CD14-positive monocyte (primary cell): ENCODE data around the gene GREB1L. TPM values are rescaled to one million over a fixed set of nuclear protein-coding genes. Genes with fewer than 3 reads are reported as not detected.

Experiments used
- DNase-seq, 3 donors: peaks; one replicate each; pipeline ENCODE4 v3.0.0-alpha.2; 2011 to 2022
- H2AFZ ChIP-seq: 2 replicates; pipeline ENCODE4 v1.6.0; 2012; ENCODE audit warnings: mild to moderate bottlenecking, low read depth, low read length, inconsistent platforms; ENCODE audit not compliant: insufficient read depth, poor library complexity, severe bottlenecking
- H3K27ac ChIP-seq, 2 donors: 1 replicate in 1 of 2; 2 replicates in 1 of 2; pipeline ENCODE4 v1.5.1; 2012 to 2013; ENCODE audit warnings: low read length in 2 of 2, control low read depth in 1 of 2, inconsistent platforms in 1 of 2, low read depth in 1 of 2, mild to moderate bottlenecking in 1 of 2
- H3K27me3 ChIP-seq, 2 donors: one replicate each; pipeline versions ENCODE4 v1.6.0 to v1.6.1; 2011 to 2013; ENCODE audit warnings: low read length in 2 of 2; ENCODE audit not compliant: control insufficient read depth in 2 of 2, insufficient read depth in 2 of 2
- H3K36me3 ChIP-seq, 2 donors: replicated peaks in 1 of 2; 1 replicate in 1 of 2; 2 replicates in 1 of 2; pipeline versions ENCODE4 v1.5.1 to v1.6.1; 2012 to 2013; ENCODE audit warnings: low read length in 2 of 2, control low read depth in 1 of 2, inconsistent platforms in 1 of 2, mild to moderate bottlenecking in 1 of 2; ENCODE audit not compliant: insufficient read depth in 2 of 2, control insufficient read depth in 1 of 2
- H3K4me1 ChIP-seq, 2 donors: 1 replicate in 1 of 2; 2 replicates in 1 of 2; pipeline versions ENCODE4 v1.5.1 to v1.6.1; 2012 to 2013; ENCODE audit warnings: low read length in 2 of 2, control low read depth in 1 of 2, inconsistent platforms in 1 of 2, mild to moderate bottlenecking in 1 of 2, moderate library complexity in 1 of 2; ENCODE audit not compliant: insufficient read depth in 2 of 2, control insufficient read depth in 1 of 2
- H3K4me2 ChIP-seq: replicated peaks from 2 replicates; pipeline ENCODE3; 2012; ENCODE audit warnings: low read length, moderate library complexity, mild to moderate bottlenecking; ENCODE audit not compliant: poor library complexity, severe bottlenecking; ENCODE audit errors: extremely low read depth
- H3K4me3 ChIP-seq, 3 experiments: fragments of 200-600 bp in 1 of 3; sonication (generic) in 1 of 3; replicated peaks in 1 of 3; 1 replicate in 2 of 3; 2 replicates in 1 of 3; pipeline ENCODE4 v1.5.1; 2011 to 2013; ENCODE audit warnings: low read length in 3 of 3, mild to moderate bottlenecking in 3 of 3, control low read depth in 2 of 3, low read depth in 2 of 3, inconsistent platforms in 1 of 3, moderate library complexity in 1 of 3
- H3K79me2 ChIP-seq: 2 replicates; pipeline ENCODE4 v1.6.0; 2012; ENCODE audit warnings: mild to moderate bottlenecking, control low read depth, inconsistent platforms, low read length, moderate library complexity; ENCODE audit not compliant: insufficient read depth
- H3K9ac ChIP-seq: 2 replicates; pipeline ENCODE4 v1.6.0; 2017; ENCODE audit warnings: low read length, mild to moderate bottlenecking; ENCODE audit not compliant: insufficient read depth, poor library complexity, severe bottlenecking
- H3K9me3 ChIP-seq, 2 donors: replicated peaks in 1 of 2; 1 replicate in 1 of 2; 2 replicates in 1 of 2; pipeline versions ENCODE4 v1.5.1 to v1.6.1; 2012 to 2013; ENCODE audit warnings: low read length in 2 of 2, control low read depth in 1 of 2; ENCODE audit not compliant: control insufficient read depth in 1 of 2, insufficient read depth in 1 of 2
- H4K20me1 ChIP-seq: 2 replicates; pipeline ENCODE4 v1.6.0; 2012; ENCODE audit warnings: mild to moderate bottlenecking, low read length, control low read depth, moderate library complexity; ENCODE audit not compliant: insufficient read depth
- H3K27ac Mint-ChIP-seq, 7 donors: one replicate each; pipeline ENCODE4 v1.8.0; 2020; ENCODE audit warnings: mild to moderate bottlenecking in 7 of 7, mixed read lengths in 7 of 7, moderate library complexity in 6 of 7, inconsistent platforms in 2 of 7
- H3K27me3 Mint-ChIP-seq, 3 donors: one replicate each; pipeline ENCODE4 v1.8.0; 2021 to 2022; ENCODE audit warnings: low read depth in 3 of 3, mild to moderate bottlenecking in 3 of 3, mixed read lengths in 3 of 3, moderate library complexity in 3 of 3, inconsistent platforms in 1 of 3
- H3K36me3 Mint-ChIP-seq, 2 donors: one replicate each; pipeline ENCODE4 v1.8.0; 2020; ENCODE audit warnings: mixed read lengths in 2 of 2, inconsistent platforms in 1 of 2, mild to moderate bottlenecking in 1 of 2
- H3K4me1 Mint-ChIP-seq: one replicate; pipeline ENCODE4 v1.8.0; 2020; ENCODE audit warnings: mild to moderate bottlenecking, mixed read lengths
- H3K4me3 Mint-ChIP-seq, 2 donors: one replicate each; pipeline ENCODE4 v1.8.0; 2020; ENCODE audit warnings: mild to moderate bottlenecking in 2 of 2, mixed read lengths in 2 of 2, moderate library complexity in 1 of 2
- H3K9me3 Mint-ChIP-seq, 7 donors: one replicate each; pipeline ENCODE4 v1.8.0; 2020 to 2022; ENCODE audit warnings: mixed read lengths in 7 of 7, mild to moderate bottlenecking in 6 of 7, moderate library complexity in 6 of 7, inconsistent platforms in 2 of 7
- WGBS: methylation state at CpG from one replicate; pipeline ENCODE4 v1.1.5; 2013; ENCODE audit warnings: missing lambda C conversion rate; ENCODE audit not compliant: insufficient coverage; 5-methylcytosine and 5-hydroxymethylcytosine counted together
- intact Hi-C, 2 donors: fragments of 100-400 bp; cut with micrococcal nuclease; formaldehyde crosslinking; loops; one replicate each; pipeline versions ENCODE4 v1.15.0 to v1.15.1; 2023
- polyA plus RNA-seq, 3 donors: library from polyadenylated mRNA; depleted of rRNA in 1 of 3; unstranded in 2 of 3; stranded (reverse) in 1 of 3; fragments of 300-500 nt in 2 of 3; fragments of >200 nt in 1 of 3; fragmentation: Illumina TruSeq in 2 of 3; gene quantifications; 1 replicate in 2 of 3; 2 replicates in 1 of 3; pipeline ENCODE4 v1.2.3, GENCODE V29; 2012 to 2021
- TF ChIP-seq, protein P1 (sequence below): fragments of 200-600 bp; IDR thresholded peaks from one replicate; pipeline ENCODE4 v1.8.0; 2022; ENCODE audit warnings: antibody characterized with exemption, mild to moderate bottlenecking

GREB1L gene
- polyA plus RNA-seq, 3 donors, result 0.02 to 0.03 TPM; not detected in 1

DNA sequence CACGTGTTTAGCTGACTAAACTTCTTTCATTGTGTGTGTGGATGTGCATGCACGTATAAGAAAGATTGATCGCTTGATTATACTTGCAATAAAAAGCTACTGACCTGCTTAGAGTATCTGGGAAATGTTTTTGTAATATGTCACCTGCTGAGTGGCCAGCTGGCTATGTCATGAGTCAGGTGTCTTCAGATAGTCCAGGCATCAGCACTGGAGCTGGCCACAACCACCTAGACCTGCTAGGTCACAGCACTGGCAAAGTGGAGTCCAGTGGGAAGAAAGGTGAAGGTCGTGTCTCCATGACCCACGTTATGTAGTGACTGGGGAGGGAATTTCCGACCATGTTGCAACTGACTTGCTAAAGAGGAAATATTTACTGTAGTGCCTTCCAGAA, 211.5 kb downstream of the GREB1L start:
- H3K4me1 Mint-ChIP-seq, result peaks cover 14% of the 10 kb centered on the region
- H2AFZ ChIP-seq, result no peak overlapping the region

DNA sequence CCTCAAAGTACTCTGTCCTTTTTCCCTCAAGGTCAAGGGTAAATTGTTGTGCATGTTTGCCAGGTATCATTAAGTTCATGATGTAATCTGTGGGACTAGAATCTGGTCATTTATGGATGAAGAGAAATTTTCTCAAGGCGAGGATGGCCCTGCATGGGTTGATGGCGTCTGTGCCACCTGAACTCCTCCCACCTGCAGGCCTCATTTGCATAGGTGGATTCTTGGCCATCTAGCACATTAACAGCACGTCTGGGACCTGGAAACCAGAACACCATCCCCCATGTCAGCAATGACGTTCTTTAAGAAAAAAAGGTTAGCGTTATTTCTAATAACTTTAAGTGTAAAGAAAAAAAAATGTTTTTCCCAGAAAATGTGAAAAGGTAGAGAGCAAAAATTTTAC, 212.7 kb downstream of the GREB1L start:
- H3K27ac Mint-ChIP-seq, result no peak overlapping the region
- H3K4me3 ChIP-seq, result no peak overlapping the region
- intact Hi-C loops, result no loop called here
- no peaks in the 10 kb centered on the region for H4K20me1 ChIP-seq
- no peaks in the 10 kb centered on the region for H3K27me3 ChIP-seq
- H2AFZ ChIP-seq, result no peak overlapping the region
- no peaks in the 10 kb centered on the region for H3K9me3 ChIP-seq
- H3K4me1 ChIP-seq, result peaks cover 0 to 3% of the 10 kb centered on the region in 2 donors
- DNase-seq, result no peak
- no peaks in the 10 kb centered on the region for H3K79me2 ChIP-seq
- H3K36me3 Mint-ChIP-seq, result no peaks in the 10 kb centered on the region
- H3K9ac ChIP-seq, result no peak overlapping the region
- H3K27ac ChIP-seq, result no peak overlapping the region
- H3K4me1 Mint-ChIP-seq, result peaks cover 4% of the 10 kb centered on the region
- peaks cover 0 to 3% (median 3%) of the 10 kb centered on the region in 3 donors for H3K27me3 Mint-ChIP-seq
- peaks cover 0 to 6% (median 0%) of the 10 kb centered on the region in 7 donors for H3K9me3 Mint-ChIP-seq
- H3K4me3 Mint-ChIP-seq, result no peak overlapping the region
- H3K4me2 ChIP-seq, result no peak overlapping the region
- no CpG with 5 or more reads among the region's 5 CpGs for WGBS
- no peaks in the 10 kb centered on the region for H3K36me3 ChIP-seq
- TF ChIP-seq, protein P1, sequence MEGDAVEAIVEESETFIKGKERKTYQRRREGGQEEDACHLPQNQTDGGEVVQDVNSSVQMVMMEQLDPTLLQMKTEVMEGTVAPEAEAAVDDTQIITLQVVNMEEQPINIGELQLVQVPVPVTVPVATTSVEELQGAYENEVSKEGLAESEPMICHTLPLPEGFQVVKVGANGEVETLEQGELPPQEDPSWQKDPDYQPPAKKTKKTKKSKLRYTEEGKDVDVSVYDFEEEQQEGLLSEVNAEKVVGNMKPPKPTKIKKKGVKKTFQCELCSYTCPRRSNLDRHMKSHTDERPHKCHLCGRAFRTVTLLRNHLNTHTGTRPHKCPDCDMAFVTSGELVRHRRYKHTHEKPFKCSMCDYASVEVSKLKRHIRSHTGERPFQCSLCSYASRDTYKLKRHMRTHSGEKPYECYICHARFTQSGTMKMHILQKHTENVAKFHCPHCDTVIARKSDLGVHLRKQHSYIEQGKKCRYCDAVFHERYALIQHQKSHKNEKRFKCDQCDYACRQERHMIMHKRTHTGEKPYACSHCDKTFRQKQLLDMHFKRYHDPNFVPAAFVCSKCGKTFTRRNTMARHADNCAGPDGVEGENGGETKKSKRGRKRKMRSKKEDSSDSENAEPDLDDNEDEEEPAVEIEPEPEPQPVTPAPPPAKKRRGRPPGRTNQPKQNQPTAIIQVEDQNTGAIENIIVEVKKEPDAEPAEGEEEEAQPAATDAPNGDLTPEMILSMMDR, result no peak

More for the DNA sequence above, 211.5 kb downstream of the GREB1L start:
- no peak overlapping the region for H3K9ac ChIP-seq
- peak in 1 of 3 donors; percentile 14 for DNase-seq
- Mint-ChIP-seq H3K4me3 (no peak overlapping the region), H3K27me3 (peaks cover 0 to 3% (median 3%) of the 10 kb centered on the region in 3 donors), H3K27ac (no peak overlapping the region), H3K36me3 (no peaks in the 10 kb centered on the region), H3K9me3 (peaks cover 0 to 6% (median 0%) of the 10 kb centered on the region in 7 donors)
- no peaks in the 10 kb centered on the region for H3K79me2 ChIP-seq
- H4K20me1 ChIP-seq, result no peaks in the 10 kb centered on the region
- intact Hi-C loops, result no loop called here
- H3K4me1 ChIP-seq, result peaks cover 0 to 3% of the 10 kb centered on the region in 2 donors
- 95% methylated on average over 4 of the region's 6 CpGs for WGBS
- no peak overlapping the region for H3K27ac ChIP-seq
- no peak overlapping the region for H3K4me2 ChIP-seq
- no peak overlapping the region for H3K4me3 ChIP-seq
- no peaks in the 10 kb centered on the region for H3K9me3 ChIP-seq
- H3K27me3 ChIP-seq, result no peaks in the 10 kb centered on the region
- H3K36me3 ChIP-seq, result no peaks in the 10 kb centered on the region
- TF ChIP-seq, protein P1, result no peak
